HG03064 (cell line): Measurements from ENCODE around the gene RIOK1.
"Not testable (repeated sequence)": the region's sequence is repeated elsewhere in the genome, so short reads cannot be mapped to it uniquely, and the experiment has no call there.

Source experiments
- ATAC-seq: cut with Tn5 transposase; IDR thresholded peaks from one replicate; pipeline ENCODE4 v1.9.1; 2021; ENCODE audit warnings: low read depth; ENCODE audit not compliant: unreplicated experiment

RIOK1 gene

GRCh38 chr6:7389451-7390225, at the start of gene RIOK1, which contains the start of gene CAGE1:
Gene RIOK1 (plus strand): TSS chr6:7389808. CDS start chr6:7390003, 195 bp downstream.
Gene CAGE1 (minus strand): TSS chr6:7389742. CDS start chr6:7387173, 2,569 bp downstream.
- peak; percentile 97 for ATAC-seq

- ATAC-seq: no peak
Observed at GRCh38 chr6:7341271-7341670, 48.3 kb upstream of the RIOK1 start.

GRCh38 chr6:7341989-7342742, 47.4 kb upstream of the RIOK1 start:
- peak; percentile 91 for ATAC-seq

GRCh38 chr6:7343546-7344475, 45.8 kb upstream of the RIOK1 start:
- ATAC-seq: no peak

- not testable (repeated sequence) for ATAC-seq
Observed at GRCh38 chr6:7344773-7345450, 44.7 kb upstream of the RIOK1 start.

- not testable (repeated sequence) for ATAC-seq
Observed at GRCh38 chr6:7347551-7347997, 42.0 kb upstream of the RIOK1 start.

GRCh38 chr6:7350591-7350990, 39.0 kb upstream of the RIOK1 start:
- not testable (repeated sequence) for ATAC-seq

GRCh38 chr6:7351916-7352315, 37.7 kb upstream of the RIOK1 start:
- not testable (repeated sequence) for ATAC-seq

GRCh38 chr6:7367408-7367807, 22.2 kb upstream of the RIOK1 start:
- ATAC-seq: no peak

GRCh38 chr6:7373739-7374138, 15.9 kb upstream of the RIOK1 start:
- ATAC-seq: no peak

- no peak for ATAC-seq
Observed at GRCh38 chr6:7377961-7378360, 11.6 kb upstream of the RIOK1 start.

- ATAC-seq: no peak
Observed at GRCh38 chr6:7378740-7379139, 10.9 kb upstream of the RIOK1 start.

- no peak for ATAC-seq
Observed at GRCh38 chr6:7381092-7381491, 8.5 kb upstream of the RIOK1 start.

GRCh38 chr6:7389162-7389450, 502 bp upstream of the RIOK1 start:
- no peak for ATAC-seq

- ATAC-seq: peak; percentile 6
Observed at GRCh38 chr6:7390226-7390878, 744 bp downstream of the RIOK1 start.

- ATAC-seq: no peak
Observed at GRCh38 chr6:7391151-7391550, 1.5 kb downstream of the RIOK1 start.

- no peak for ATAC-seq
Observed at GRCh38 chr6:7392402-7392801, 2.8 kb downstream of the RIOK1 start.

GRCh38 chr6:7401075-7401474, 11.5 kb downstream of the RIOK1 start:
- no peak for ATAC-seq

GRCh38 chr6:7402716-7403115, 13.1 kb downstream of the RIOK1 start:
- no peak for ATAC-seq

GRCh38 chr6:7404546-7404945, 14.9 kb downstream of the RIOK1 start:
- ATAC-seq: no peak
